Stimulated activated CD4-positive, alpha-beta T cell treated with anti-CD3 and anti-CD28 coated beads, Interleukin-4, amount 100 ng/mL, for 1 hour (primary cell): ENCODE results near the gene GALNT18.
"Not testable (repeated sequence)": the region's sequence is repeated elsewhere in the genome, so short reads cannot be mapped to it uniquely, and the experiment has no call there.

Source experiments
- DNase-seq: peaks from one replicate; pipeline ENCODE4 v3.0.0-alpha.2; 2020

Gene GALNT18

DNA sequence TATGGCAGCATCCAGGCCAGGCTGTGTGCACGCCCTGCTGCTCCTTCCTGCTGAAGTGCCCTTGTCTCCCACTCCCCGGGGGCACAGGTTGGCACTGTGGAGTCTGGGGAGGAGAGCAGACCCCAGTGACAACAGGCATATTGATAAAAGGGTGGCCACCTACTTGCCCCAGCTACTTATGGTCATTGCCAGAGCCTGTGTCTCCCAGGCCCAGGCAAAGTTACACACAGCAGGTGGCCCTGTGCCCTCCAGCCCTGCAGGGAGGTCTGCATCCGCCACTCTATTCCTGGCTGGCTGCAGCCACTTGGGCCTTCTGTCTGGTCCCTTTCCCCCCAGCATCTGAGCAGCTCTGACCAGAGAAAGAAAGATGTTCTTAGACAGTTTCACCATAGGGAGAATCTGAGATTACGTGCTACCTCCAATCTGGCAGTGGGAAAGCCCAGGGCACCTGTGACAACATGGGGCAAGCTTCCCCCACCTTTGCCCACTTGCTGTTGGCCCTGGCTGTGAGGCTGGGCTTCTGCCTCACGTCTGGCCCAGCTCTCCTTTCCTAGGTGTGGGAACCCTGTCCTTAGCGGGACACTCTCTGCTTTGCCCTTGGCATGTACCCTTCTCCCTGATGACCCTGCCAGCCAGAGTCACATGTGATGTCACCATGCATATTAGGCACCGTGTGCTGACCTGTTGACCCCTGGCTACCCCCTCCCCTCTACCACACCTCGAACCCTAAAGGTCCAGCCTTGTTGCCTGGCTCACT lies 243.4 kb downstream of the GALNT18 start:
- no peak for DNase-seq

DNA sequence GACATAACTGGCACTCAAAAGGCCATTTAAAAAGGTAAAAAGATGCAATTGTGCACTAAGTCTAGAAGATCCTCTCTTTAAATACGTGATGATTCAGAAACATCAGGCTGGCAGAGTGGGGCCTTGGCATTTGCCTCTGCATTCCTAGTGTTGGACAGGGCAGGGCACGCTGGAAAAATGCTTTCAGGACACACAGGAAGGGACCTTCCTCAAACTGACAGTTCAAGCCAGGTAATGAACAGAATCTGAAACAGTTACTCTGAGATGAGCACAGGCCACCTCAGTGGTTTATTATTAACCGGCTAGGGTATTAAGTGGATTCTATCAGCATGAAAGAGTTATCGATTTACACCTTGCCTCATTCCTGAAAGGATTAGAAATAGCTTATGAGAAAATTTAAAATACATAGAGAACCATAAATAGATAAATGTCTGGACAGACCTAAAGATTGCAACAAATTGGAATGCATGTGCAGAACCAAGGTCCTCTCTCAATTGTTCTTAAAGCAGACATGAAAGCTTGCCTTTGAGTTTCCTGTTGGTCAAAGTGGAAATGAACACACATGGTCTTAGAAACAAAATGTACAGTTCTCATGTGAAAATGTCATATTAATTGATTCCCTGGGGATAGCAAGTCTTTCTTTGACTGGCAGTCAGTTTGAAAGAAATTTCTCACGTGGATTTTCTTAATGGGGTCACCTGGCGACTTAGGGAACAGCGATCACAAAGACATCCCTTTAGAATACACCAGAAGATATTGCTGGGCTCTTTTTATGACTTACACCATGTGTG lies 247.3 kb downstream of the GALNT18 start:
- no peak for DNase-seq

DNA sequence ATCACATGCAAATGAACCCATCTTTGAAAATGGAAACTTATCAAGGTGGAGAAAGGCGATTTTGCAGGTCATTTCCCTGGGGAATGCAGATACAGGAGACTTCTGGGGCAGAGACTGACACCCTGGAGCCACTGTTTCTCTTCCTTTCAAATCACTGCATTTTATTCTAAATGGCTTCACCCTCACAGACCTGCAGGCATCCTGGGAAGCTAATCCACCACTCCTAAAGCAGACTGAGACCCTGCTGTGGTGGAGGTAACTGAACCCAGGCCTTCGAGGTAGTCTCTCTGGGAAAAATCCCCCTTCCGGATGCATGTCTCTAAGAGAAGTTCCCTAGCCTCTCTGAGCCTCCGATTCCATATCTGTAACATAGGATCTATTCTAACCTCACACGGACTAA lies 247.9 kb downstream of the GALNT18 start:
- DNase-seq: no peak

DNA sequence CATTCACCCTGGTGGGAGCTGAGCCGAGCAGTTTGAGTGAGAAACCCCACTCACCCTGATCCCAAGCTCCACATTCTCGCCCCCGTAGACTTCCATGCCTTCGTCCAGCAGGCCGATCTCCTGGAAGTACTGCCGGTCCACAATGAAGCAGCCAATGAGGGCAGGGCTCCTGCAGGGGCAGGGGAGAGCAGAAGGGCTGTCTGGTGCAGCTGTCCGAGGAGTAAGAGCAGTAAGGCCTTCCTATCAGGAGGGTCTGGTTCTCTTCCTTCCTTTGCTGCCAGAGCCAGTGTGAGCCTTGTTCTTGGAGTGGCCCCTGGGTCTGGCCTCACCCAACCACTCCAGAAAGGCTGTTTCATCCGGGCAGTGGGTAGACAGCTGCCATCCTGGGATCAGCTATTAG lies 249.3 kb downstream of the GALNT18 start:
- no peak for DNase-seq

DNA sequence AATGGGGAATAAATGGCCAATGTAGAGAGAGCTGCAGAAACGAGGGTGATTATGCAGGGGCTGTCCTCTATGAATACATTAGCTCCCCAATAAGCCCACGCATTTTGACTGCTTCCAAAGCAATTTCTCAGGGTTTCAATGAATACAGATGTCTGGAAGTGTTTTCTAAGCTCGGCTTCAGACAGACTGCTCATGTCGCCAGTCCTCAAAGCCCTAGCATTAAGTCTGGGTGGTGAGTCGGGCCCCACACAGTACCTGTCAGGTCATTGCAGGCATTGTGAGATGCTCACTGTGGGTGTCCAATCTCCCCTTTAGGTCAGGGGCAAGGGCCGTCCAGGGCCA lies 250.9 kb downstream of the GALNT18 start:
- no peak for DNase-seq

DNA sequence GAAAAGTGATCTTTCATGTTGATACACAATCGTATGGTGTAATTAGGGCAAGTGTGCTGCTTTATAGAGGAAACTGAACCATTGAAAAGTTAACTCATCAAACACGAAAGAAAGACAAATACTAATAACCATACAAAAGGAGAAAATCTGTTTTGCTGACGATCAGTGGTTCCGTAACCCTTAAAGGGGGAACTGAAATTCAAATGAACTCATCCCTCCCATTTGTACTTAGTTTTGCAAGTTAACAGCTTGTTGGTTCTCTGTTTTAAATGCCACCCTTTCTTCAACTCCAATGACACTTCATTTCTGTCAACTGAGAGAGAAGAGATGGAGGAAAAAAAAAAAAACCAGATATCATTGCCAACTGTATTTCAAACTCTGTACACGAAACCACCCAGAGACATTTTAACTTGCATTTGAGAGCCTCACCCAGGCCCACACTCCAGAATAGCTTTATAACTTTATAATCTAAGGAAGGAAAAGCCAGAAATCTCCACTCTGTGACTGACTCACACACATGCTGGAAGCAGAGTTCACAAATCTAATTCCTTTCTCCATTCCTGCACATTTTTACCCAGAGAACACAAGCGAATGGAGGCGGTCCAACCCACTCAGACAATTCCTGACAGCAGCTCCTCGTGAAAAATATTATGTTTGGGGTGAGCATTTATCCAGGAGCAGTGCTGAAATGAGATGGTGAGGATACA lies 251.4 kb downstream of the GALNT18 start:
- no peak for DNase-seq

DNA sequence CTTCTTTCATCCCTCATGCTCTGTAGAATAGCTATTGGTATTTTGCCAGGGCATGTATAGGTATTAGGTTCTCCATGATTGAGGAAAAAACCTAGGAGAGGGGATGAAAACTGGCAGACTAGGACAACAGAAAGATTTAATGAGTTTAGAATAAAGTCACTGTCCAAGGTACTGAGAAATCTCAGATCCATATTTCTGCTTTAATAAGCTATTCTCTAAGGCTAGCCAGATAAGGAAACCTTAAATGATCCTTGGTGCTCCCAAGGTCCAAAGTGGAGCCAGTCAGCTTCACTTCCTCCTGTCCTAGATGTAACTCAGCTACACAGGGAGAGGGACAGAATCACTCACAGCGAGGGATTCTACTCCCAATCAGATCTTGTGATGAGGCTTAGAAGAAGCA lies 255.0 kb downstream of the GALNT18 start:
- DNase-seq: no peak

DNA sequence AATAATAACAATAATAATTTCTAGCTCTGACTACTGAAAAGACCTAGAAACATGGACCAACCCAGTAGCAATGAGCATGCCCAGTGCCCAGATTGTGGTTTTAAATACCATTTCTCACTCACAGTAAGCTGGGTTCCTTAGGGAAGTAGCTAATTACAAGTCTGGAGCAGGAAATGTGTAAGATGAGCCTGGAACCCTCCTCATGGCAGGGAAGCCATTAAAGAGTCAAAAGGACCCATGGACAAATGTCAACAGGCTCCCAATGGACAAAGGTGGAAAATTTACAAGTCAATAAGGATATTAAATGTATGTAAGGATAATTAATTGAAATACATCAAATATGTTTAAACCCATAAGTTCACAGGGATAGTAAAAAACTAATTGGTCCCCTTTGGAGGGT lies 258.1 kb downstream of the GALNT18 start:
- DNase-seq: no peak

DNA sequence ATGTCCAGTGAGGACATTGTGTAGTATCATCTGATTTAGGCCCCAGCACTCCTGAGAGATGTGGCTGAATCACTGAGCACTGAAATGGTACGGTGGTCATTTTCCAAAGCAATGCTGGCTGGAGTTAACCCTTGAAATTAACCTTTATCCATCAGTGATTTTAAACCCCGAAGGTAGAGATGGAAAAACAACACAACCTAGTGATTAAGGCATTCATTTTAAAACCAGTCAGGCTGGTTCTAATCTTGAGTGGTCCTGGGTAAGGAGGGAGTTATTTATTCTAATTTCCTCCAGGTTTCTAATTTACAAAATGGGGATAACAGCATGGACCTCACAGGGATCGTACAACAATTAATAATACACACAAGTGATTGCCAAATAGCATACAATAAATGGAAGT lies 262.2 kb downstream of the GALNT18 start:
- no peak for DNase-seq

DNA sequence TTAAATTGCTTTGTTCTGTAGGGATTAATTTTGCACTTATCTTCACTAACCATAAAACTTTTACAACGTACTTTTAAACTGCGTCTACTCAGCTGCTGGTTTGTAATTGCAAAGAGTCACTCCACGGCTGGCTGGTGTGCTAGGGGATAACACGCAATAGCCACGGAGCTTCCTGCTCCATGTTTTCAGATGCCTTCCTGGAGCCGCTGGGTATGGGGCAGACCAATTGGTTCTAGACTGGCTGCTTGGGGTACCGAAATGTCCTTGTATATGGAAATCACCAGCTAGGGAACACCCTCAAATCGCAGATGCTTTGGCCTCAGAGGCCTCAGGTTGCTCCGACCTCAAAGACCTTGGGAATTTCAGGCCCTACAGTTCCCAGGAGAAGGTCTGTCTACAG lies 265.0 kb downstream of the GALNT18 start:
- DNase-seq: no peak

DNA sequence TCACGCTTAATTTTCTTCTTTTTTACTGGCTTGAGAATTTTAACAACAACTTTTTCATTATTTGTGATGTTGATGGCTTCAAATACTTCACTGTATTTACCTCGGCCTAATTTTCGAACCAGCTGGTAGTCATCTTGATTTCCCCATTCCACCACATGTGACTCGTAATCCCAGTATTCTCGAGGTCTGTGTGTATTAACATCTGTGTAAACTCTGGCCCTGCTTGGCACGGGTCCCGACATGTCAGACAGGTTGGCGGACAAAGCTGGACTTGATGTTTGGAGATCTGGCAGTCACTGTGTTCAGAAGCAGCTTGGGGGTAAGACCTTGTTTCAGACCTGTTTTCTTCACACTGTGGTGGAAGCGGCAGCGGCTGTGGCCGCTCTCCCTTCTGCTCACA lies 268.9 kb downstream of the GALNT18 start, which contains the start of gene CSNK2A3:
CSNK2A3 (minus strand) TSS at position 373 of the 400 bp plus-strand sequence; CDS start at position 242, 131 bp downstream.
- DNase-seq: not testable (repeated sequence)

DNA sequence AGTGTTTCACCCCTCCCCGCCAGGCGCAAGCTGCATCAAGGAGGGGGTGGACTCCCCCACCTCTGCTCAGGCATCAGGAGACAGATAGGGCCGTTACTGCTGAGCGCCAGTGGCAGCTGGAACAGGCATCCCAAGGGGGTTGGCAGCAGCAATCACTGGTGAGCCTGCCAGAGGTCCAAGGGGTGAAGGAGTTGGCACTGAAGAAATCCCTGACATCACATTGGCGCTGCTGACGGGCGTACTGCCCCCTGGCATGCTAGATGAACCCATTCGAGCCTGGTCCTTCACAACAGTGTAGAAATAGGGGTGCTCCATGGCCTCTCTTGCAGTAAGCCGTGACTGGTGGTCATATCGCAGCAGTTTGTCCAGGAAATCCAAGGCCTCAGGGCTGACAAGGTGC lies 270.0 kb downstream of the GALNT18 start:
- DNase-seq: not testable (repeated sequence)

DNA sequence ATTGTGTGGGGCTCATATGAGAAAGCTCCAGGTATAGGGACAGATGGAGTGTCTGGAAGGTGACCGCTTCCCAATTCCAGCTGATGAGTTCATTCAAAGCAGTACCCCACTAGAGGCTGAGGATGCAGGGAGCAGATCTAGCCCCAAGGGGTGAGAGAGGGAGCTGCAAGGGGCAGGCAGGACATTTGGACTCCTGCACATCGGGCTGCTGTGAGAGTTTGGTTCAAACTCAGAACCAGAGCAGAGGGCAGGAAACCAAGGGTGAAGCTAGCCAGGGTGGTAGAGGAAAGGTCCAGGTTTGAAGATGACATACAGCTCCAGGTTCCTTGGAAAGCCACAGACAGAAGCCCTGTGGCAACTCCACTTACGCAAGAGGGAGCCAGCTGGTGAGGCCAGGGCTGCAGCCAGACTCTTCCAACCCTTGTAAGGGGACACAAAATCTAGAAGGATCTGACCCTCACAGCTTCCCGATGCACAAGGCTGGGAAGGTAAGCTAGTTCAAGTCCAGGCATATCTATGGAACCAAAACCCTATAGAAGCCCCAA lies 270.7 kb downstream of the GALNT18 start:
- no peak for DNase-seq

DNA sequence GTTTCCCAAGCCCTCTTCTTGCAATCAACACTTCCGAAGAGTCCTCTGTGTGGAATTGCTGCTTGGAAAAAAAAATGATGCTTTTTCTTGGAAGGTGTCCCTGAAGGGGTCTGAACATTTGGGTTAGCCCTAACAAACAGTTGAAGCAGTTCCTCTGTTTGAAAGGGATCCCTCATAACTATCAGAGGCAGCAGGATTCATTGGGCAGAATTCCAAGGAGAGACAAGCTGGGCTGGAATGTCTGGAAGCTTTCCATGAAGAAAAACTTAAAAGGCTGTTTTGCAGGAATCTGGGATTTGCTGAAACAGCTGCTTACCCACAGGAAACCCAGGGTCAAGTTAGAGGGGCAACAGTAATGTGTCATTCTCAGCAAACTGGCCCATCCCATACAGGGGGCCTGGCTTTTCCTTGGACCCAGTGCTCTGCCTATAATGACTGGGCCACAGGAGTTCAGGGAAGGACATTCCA lies 271.9 kb downstream of the GALNT18 start:
- no peak for DNase-seq

DNA sequence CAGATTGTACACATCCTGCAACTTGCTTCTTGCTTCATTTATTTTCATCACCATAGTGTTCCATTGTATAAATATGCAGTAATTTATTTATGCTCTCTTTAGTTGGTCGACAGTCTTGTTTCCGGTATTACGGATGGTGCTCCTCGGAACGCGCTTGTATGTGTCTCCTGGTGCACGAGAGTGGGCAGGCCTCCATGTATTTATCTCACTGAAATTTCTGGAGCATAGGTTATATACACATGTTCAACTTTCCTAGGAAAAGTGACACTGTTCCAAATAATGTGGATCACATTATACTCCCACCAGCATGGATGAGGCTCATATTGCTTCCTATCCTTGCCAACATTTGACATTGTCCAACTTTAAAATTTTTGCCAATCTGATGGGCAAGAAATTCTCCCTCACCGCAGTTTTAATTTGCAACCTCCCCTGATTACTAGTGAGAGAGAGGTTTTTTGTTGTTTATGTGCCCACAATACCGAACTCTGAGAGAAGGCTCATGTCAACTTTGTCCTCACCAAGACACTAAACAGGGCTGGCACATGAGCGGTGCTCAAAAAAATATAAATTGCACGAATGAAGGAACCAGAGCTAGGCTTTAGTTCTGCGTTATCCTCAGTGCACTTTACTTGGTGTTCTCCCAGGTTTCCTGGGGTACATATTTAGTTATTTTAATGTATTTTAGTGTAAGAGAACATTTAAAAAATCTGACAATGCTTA lies 272.5 kb downstream of the GALNT18 start:
- no peak for DNase-seq

DNA sequence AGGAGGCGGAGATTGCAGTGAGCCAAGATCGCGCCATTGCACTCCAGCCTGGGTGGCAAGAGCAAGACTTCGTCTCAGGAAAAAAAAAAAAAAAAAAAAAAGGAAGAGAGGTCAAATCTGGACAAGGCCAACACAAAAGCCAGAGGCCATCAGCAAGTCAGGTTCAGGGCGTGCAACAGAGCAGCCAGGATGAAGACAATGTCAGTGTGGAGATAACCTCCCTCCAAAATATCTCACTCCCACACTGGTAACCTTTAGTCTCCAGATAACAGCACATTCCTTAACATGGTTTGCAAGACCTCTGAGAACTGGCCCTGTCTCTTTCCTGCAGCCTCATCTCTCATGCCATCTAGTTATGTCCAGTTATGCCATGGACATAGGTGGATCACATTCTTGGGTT lies 273.5 kb downstream of the GALNT18 start:
- no peak for DNase-seq

DNA sequence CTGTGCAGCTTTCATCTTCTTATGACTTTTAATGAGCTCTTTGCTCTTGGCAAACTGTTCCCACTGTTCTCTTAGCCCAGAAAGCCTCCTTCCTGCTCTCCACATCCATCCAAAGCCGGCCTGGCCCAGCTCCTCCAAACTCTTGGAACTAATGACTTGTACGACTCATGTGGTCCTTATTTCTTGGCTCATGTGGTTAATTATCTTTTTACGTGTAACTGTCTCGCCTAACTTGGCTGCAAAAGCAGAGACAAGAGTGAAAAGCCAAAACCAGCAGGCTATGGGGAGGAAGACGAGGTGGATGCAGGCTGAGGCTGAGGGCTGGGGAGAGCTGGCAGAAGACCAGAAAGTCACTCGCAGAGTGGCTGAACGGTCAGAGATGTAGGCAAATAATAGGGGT lies 274.2 kb downstream of the GALNT18 start:
- DNase-seq: no peak

DNA sequence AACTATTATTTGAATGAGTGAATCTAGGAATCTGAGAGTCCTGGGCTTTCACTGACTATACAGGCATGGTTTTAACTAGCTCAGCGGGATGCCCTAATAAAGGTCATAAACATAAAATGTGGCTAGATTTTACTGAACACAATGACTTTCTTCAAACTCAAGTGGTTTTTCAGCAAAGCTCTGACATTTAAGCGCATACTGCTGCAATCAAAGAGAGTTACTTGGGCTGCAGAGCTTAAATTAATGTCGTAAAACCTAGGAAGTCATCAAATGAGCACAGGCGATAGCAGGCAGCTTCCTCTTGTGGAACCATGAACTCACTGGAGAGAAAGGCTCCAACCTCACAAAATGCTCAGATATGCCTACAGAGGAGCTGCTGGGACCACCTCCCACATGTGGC lies 275.5 kb downstream of the GALNT18 start:
- DNase-seq: no peak

DNA sequence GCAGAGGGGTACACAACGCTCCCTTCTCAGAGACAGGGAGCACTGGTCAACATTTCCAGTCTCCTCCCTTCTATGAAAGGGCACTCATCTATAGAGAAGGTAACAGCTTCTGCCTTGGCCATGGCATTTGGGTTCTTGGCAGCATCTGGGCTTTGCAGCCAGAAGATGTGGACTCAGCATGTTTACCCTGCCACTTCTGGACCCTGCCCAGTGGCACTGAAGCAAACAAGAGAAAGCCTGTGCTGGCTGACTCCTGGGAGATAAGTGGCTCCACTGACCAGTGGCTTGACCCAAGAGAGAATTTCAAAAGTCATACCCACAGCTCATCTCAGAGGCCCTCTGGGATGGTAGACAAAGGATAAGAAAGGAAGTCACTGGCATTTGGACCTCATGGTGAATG lies 276.7 kb downstream of the GALNT18 start:
- no peak for DNase-seq

DNA sequence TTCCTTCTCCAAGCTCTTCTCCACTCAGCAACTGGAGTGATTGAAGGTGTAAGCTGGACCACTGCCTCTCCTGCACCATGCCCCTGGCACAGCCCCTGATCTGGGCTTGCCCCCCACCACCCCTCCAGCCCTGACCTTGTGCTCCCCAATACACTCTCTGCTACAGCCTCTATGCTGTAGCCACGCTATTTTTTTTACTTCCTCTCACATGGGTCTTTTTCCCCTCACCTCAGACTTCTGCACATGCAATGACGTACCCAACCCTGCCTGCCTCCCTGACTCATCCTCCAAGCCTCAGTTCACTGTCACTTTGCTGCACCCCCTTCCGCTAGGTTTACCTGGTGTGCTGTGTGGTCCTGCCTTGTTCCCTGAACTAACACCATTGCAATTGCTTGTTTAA lies 277.8 kb downstream of the GALNT18 start:
- DNase-seq: no peak

DNA sequence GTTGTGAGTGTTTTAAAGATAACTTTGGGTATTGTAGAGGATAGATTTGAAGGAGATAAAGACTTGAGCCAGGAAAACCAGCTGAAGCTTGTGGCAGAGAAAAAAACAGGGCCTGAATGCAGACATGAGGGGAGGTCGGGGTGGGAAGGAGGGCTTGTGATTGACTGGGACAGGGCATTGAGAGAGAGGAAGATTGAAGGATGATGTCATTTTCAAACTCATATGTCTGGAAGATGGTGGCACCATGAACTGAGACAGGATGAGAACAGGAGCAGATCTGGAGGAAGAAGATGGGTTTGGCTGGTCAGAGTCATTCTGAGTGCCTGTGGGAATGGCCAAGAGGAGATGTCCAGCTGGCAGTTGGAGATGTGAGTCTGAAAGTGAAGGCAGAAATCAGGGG lies 283.5 kb downstream of the GALNT18 start:
- no peak for DNase-seq

DNA sequence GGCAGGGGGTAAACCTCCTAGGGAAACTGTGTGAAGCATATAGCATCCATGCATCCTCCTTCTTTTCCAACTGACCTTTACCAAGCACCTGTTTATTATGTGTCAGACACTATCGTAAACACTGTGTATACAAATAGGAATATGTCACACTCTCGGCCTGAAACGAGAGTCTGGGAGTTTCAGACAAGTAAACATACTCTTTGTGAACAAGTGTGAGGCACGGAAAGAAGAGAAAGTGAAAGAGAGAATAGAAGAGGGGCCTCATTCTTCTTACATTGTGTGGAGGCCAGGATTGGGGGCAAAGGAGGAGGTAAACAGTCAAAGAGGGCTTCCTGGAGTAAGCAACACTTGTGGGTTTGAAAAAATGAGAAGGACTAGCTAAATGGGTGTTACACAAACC lies 285.1 kb downstream of the GALNT18 start:
- no peak for DNase-seq

DNA sequence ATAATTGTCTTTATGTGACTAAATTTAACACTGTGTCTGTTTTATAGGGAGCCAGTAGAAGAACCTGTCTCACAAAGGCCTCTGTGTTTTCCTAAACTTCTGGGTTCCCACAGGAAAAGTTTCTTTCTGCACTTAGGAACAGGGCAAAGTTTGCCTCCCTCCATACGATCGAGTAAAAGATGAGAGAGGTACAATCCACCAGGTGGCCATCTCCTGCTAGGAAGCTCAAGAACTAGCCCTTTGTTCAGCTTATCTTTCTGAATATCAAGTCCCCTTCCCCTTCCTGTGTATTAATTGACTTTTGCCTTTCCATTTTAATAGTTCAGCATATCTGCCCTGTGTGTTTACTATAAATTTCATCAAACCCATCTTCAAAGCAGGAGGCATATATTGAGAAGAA lies 286.8 kb downstream of the GALNT18 start:
- DNase-seq: no peak
